Medulla oblongata (tissue), 1 donor: ENCODE results near the gene ZNF691.
"Not testable (repeated sequence)": the region's sequence is repeated elsewhere in the genome, so short reads cannot be mapped to it uniquely, and the experiment has no call there.

Experiments used
- DNase-seq: peaks from one replicate; pipeline ENCODE4 v3.0.0-alpha.2; 2015; ENCODE audit errors: extremely low spot score

The ZNF691 gene

DNA sequence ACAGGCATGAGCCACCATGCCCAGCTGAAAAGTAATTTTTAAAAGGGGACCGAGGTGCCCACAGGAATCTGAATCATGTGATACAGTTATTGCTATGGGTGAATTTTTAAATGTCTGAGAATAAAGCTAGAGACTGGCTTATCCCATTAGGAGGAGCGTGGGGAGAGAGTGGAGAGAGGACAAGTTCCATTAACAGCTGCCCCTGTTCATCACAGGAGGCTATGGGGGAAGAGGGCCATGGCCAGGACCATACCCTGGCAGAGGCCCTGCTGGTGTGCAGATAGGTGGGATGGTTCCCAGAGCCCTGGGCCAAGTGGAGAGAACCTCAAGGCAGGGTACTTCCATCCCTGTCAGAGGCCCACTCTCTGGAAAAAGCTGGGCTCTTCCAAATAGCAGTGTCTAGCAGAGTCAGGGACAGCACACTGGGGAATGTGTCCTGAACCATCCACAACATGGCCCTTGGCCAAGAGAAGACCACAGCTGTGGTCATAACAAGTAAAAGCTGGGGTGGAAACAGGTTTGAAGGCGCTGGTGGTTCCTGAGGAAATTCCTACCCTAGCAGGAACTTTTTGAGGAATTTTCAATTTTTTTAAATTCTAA, 13.7 kb upstream of the ZNF691 start:
- no peak for DNase-seq

- DNase-seq: peak; percentile 41
Observed at GRCh38 chr1:42833981-42834380, 12.4 kb upstream of the ZNF691 start.

- DNase-seq: no peak
Observed at GRCh38 chr1:42834803-42835202, 11.6 kb upstream of the ZNF691 start.

GRCh38 chr1:42835422-42835821, 11.0 kb upstream of the ZNF691 start:
- DNase-seq: no peak

DNA sequence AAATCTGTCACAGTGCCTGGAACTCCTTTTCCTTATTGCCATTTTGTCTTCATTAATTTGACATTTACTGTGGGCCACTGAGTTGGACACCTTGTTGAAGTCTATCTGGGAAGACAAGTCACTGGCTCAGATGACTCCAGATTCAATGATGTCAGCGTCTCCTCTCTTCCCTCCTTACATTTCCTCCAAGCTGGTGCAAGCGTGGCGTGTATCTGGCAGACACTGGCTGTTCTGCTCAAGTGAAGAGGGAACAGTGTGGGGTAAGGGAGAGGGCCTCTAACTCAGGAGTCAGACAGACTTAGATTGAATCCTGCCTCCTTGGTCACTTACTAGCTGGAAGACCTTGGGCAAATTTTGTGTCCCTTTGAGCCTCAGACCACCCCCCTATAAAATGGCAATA, 8.7 kb upstream of the ZNF691 start:
- peak; percentile 42 for DNase-seq

GRCh38 chr1:42838482-42839190, 7.8 kb upstream of the ZNF691 start:
- peak; percentile 74 for DNase-seq

- DNase-seq: no peak
Observed at GRCh38 chr1:42841010-42841409, 5.4 kb upstream of the ZNF691 start.

DNA sequence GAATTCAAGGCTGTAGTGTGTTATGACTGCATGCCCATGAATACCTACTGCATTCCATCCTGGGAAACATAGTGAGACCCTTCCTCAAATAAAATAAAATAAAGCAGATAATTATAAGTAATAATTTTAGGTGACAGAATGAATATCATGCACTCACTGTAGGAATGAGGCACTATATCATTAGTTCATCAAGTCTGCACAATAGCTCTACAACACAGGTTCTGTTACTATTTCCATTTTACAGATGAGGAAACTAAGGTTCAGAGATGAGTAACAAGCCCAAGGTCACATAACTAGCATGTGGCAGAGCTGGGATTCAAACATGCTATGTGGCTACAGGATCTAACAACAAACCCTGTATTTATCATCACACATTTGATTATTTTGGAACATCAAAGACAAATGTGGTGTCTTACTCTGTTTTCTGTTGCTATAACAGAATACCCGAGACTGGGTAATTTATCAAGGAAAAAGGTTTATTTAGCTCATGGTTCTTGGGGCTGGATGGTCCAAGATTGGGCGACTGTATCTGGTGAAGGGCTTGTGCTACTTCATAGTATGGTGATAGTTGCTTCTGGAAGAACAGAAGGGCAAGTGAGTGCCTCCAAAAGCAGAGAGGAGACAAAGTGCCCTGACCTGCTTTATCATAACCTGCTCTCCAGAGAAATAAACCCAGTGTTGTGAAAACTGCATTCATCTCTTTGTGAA, 4.8 kb upstream of the ZNF691 start:
- no peak for DNase-seq

- no peak for DNase-seq
Observed at GRCh38 chr1:42844592-42845140, 1.7 kb upstream of the ZNF691 start.

GRCh38 chr1:42845193-42845592, 1.2 kb upstream of the ZNF691 start:
- no peak for DNase-seq

GRCh38 chr1:42845866-42846256, 552 bp upstream of the ZNF691 start:
- DNase-seq: no peak

DNA sequence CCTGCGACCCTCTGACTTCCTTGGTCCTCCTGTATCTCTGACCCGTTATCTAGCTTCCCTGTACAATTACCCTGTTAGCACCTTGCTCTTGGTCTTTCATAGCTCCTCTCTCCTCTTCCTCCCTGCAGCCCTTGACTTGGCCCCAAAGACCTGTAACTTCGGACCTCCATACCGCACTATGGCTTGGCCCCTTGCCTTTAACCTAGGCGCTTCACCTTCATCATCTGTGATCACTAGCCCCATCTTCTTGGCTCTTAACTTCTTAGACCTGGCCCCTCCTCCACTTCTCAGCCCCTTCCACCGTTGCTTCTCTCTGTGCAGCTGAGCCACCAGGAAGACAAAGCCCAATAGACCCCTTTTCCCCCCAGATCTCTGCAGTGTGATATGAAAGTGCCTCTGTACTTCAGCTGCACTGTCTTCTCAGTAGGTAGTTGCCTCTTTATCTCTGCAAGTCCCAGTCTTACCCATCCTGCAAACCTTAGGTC, 740 bp downstream of the ZNF691 start:
- DNase-seq: no peak

DNA sequence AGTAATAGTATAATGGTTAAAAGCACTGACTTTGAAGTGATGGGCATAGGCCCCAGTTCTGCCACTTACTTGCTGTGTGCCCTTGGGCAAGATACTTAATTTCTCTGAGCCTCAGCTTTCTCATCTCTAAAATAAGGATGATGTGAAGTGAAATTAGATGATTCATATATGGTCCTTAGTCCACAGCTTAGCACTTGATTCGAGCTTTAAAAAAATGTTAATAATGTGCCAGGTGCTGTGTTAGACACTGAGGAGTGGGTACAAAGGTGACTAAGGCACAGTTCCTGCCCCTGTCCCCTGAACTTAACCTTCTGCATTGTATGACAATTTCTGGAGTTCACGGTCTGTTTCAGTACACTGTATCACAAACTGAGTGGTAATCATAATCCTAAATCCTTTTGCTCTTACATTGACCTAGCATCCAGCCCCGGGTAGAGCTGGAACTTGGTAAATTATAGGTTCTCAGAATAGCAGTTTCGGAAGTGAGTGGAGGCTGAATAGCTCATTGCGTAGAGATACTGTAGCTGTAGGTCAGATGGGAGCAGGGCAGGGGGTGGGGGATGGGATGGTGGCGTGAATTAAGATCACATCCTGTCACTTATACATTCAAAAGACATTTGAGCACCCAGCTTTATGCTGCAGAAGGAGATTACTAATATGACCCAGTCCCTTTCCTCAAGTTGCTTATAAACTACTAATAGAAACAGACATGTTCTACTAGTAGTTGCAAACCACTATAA, 1.5 kb downstream of the ZNF691 start:
- DNase-seq: no peak

DNA sequence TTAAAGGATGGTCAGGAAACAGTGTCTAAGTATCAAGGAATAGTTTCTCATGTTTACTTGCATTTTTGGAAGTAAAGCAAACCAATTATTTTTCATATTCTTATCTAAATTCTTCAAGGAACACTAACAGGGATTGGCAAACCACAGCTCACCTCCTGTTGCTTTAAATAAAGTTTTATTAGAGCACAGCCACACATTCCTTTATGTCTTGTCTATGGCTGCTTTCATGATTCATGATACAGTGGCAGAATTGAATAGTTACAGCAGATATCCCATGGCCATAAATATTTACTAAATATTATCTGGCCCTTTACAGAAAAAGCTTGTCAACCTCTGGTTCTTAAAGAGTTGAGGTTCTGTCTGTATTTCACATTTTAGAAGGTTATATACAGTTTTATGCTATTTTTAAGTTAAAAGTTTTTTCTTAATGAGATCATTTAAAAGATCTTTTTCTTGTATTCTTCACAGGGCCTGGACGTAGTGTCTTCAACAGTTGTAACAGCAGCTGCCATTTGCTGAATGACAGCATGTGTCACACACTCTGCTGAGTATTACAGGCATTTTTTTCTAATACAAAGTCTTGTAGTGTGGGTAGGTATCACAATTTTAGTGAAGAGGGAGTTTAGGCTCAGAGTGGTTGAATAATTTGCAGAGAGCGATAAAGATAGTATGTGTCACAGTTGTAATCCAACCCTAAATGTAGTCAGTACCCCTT, 2.6 kb downstream of the ZNF691 start:
- no peak for DNase-seq

DNA sequence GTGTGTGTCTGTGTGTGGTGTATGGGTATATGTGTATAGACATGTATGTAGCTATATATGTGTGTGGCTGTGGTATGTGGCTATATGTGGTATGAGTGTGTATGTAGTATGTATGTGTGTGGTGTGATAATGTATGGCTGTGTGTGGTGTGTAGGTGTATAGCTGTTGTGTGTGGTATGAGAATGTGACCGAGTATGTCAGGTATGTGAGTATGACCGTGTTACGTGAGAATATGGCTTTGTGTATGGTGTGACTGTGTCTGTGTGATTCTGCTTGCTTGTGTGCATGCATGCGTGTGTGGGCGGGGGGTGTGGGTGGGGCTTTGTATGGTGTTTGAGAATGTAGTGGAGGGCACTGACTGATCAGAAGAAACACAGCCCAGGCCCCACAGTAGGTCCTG, 3.5 kb downstream of the ZNF691 start:
- DNase-seq: no peak

DNA sequence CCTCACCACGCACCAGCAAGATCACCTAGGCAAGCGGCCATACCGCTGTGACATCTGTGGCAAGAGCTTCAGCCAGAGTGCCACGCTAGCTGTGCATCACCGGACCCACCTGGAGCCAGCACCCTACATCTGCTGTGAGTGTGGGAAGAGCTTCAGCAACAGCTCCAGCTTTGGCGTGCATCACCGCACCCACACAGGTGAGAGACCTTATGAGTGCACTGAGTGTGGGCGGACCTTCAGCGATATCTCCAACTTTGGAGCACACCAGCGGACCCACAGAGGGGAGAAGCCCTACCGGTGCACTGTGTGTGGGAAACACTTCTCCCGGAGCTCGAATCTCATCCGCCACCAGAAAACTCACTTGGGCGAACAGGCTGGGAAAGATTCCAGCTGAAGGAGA, 5.0 kb downstream of the ZNF691 start:
- no peak for DNase-seq

DNA sequence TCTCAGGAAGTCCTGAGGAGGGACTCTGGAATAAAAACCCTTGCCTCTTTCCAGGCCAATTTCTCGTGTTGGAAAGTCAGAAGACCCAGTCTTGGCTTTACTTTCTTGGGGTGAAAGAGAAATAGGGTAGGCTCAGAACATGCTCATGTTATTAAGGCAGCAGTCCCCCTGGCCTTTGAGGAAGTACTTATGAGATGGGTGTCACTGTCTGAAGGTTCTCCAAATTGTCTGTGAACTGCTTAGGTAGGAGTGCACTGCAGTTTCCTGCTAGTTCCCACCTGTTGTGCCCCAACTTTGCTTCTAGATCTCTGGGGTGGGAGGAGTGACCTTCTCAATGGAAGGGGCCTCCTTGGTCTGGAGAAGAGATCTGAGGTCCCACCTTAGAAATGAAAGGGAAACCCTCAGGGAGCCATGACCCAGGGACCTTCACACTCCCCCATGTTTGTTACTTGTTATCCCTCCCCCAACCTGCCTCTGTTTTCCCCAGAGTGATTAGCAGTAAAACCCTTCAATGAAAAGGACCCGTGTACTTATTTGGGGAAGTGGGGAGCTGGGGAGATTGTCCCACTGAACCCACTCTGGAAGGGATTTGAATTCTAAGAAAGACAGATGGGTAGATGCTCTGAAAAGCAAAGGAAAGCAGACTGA, 5.7 kb downstream of the ZNF691 start:
- DNase-seq: no peak

DNA sequence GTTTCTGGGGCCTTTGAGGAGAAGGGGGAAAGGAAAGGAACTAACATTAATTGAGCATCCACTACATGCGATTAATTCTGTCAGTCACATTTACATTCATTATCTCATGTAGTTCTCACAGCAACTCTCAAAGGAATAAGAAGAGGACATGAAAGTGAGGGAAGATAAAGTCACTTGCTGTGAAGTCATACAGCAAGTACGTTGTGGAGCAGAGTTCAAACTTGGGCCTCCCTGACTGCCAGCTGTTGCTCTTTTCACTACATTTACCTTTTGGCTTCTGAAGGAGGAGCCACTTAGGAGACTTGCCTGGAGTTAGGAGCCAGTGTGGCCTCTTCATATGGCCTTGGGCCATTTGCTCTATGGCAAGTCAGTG, 6.2 kb downstream of the ZNF691 start:
- no peak for DNase-seq

DNA sequence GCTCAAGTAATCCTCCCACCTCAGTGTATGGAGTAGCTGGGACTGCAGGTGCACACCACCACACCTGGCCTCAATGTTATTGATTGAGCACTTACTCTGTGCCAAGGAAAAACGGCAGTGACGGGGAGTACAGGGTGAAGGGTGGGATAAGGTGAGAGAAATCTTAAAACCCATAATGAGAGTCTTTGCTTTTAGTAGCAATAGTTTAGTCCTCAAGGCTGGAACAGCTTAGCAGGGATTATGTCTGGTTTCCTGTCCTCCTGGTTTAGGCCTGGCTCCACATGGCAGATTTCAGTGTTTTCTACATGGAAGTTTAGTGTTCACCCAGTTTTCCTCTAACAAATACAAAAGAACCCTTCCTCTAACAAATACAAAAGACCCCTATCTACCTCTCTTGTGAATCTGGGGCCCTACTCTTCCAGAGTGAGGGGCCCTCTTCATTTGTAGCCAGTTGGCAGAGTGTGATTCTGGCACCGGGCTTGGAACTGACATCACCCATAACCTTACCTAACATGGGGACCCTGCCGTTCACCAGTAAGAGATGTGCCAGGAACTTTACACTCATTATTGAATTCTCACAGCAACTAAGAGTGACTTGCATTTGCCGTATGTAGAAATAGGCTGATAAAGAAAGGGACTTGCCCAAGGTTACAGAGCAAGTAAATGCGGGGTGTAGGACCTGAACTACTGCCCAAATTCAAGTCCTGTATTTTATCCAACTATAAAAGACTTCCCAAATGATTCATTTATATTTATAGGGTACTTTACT, 6.9 kb downstream of the ZNF691 start:
- no peak for DNase-seq

DNA sequence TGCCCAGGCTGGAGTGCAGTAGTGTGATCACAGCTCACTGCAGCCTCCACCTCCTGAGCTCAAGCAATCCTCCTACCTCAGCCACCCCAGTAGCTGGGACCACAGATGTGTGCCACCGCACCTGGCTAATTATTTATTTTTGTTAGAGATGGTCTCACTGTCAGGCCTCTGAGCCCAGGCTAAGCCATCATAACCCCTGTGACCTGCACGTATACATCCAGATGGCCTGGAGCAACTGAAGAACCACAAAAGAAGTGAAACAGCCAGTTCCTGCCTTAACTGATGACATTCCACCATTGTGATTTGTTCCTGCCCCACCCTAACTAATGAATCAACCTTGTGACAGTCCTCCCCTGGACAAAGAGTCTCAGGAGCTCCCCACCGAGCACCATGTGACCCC, 10.1 kb downstream of the ZNF691 start:
- DNase-seq: not testable (repeated sequence)
